HK-2 (cell line): ENCODE data around the gene SLC4A2.

Source experiments
- DNase-seq: peaks from one replicate; pipeline ENCODE4 v3.0.0-alpha.2; 2018; ENCODE audit not compliant: unreplicated experiment

The SLC4A2 gene

DNA sequence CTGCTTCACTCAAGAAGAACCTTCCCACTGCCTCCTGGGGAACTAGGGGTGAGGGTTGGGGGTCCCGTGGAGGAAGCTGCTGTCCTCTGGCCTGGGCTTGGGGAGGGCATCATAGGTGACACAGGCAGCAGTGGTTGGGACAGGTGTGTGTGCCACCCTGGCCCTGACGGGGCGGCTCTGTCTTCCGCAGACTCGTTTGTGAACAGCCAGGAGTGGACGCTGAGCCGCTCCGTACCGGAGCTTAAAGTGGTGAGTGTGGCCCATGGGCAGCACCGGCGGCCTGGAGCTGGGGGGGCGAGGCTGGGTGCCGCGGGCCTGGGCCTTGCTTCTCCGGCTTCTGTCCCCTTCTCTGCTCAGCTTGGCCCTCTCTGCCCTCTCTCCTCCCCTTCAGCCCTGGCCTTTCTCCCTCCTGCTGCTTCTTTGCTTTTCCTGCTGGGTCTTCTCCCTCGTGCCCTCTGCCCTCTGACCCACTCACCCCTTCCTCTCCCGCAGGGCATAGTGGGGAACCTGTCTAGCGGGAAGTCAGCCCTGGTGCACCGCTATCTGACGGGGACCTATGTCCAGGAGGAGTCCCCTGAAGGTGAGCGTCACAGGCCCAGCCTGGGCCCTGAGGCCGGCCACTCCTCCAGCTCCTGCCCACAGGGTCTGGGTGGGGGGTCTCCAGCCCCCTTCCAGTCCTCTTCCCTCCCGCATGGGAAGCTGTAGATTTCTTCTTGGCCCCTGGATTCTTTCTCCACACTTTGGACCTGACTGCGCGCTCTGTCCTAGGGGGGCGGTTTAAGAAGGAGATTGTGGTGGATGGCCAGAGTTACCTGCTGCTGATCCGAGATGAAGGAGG, 57.4 kb downstream of the SLC4A2 start:
- DNase-seq, result no peak

DNA sequence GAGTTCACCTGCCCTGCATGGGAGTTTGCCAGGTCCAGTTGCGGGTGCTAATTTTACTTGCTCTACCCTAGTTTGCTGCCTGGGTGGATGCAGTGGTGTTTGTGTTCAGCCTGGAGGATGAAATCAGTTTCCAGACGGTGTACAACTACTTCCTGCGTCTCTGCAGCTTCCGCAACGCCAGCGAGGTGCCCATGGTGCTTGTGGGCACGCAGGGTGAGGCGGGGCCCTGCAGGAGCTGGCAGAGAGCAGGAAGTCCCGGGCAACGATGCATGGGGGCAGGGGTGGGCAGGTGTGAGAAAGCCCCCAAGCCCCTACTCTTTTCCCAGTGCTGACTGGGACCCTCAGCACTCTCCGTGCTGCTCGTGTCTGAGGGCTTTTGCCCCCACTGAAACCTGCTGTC, 58.2 kb downstream of the SLC4A2 start:
- DNase-seq, result no peak

DNA sequence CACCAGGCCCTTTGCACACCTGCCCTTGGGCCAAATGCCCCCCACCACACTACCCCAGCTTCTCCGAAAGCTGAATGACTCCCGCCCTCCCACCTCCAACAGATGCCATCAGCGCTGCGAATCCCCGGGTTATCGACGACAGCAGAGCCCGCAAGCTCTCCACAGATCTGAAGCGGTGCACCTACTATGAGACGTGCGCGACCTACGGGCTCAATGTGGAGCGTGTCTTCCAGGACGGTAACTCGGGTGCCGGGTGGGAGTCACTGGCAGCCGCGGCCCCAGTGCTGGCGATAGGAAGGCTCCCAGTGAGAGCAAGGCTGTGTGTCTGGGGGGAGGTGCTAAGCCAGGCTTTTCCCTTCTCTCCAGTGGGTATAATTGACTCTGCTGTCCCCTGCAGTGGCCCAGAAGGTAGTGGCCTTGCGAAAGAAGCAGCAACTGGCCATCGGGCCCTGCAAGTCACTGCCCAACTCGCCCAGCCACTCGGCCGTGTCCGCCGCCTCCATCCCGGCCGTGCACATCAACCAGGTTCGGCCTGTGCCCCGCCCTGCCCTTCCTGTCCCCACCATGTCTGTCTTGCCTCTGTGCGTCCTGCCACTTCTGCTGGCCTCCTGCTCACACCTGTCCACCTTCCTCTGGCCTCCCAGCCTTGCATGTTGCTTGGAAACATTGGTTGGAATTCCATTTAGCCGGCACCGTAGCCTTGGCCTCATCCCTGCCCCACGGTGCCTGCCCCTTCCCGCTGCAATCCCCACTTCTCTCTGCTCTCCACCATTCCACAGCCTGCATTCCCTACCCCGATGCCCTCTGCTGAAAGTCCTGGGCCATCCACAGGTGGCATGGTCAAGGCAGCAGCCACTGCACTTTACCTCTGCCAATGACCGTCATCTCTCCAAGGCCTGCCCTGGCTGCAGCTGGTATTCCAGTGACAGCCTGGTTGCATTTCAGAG, 59.0 kb downstream of the SLC4A2 start:
- no peak for DNase-seq

DNA sequence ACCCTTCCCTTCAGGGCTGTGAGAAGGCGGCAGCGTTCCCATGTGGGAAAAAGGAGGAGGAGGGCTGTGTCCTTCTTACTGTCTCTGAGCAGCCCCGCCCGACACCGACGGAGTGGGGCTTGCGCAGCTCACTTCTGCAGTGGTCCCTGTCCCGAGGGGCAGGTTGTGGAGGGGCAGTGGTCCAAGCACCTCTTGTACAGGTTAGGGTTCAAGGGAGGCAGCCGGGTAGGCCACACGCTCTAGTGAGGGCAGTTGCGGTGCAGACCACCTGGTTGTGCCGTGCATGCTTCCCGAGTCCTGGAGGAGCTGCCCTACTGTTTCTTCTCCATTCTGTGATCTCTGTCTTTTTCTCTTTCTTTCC, 59.6 kb downstream of the SLC4A2 start:
- DNase-seq, result no peak

DNA sequence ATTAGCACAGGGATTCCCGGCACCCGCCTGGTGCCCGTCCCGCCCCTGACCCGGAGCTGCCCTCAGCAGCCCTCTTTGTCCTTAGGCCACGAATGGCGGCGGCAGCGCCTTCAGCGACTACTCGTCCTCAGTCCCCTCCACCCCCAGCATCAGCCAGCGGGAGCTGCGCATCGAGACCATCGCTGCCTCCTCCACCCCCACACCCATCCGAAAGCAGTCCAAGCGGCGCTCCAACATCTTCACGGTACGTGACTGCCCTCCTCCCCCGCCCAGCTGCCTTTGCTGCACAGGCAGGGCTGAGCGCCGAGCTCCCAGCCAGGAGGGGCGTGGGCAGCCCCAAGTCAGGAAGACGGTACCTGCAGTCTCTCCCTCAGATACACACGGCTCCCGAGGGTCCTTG, 60.5 kb downstream of the SLC4A2 start:
- DNase-seq, result no peak

DNA sequence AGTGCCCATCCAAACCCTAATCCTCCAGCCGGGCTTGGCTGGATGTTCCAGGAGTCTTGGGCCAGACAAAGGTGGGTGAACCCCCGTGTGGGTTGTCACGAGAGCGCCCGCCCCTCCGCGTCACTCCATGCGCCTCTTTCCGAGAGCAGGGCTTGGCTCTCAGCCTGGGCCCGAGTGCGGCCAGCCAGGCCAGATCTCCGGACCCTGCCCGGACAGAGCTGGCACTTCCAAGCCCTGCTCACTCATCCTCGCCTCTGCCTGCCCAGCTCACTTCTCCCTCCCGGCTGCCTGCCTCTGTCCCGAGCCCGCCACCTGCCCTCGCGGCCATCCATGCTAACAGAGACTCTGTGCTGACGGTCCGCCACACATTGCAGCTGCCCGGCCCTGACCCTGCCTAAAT, 61.5 kb downstream of the SLC4A2 start:
- DNase-seq, result no peak

DNA sequence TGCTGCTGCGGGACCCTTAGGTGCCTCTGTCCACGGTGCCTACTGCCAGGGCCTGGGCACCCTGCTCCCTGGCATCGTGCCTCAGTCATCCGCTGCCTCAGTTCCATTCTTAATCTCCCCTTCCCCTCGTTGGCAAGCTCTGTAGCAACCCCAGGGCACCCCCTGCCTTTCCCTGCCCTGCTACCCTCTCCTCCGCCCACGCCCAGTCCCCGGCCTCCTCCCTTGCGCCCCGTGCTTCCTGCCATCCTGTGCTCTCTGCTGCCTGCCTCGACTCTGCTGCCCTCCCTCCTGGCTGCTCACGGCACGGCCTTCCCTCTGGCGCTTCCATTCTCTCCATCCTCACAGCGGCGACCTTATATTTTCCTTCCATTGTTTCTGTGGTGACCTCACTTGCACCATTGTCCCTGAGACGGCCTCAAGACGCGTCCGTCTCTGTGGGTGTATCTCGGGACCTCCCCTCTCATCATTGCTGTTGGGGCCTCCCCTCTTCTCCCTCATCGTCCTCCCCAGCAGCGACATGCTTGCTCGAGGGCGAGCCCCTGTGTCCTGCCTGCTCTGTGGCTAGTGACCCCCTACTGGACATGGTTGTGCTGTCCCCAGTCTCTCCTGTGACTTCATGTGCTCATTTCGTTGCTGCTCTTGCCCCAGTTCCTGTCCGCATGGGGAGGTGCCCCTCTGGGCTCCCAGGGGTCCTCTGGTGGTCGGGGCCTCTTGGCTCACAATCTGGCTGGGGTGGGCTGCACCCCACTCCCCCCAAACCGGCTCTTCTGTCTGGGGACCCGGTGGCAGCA, 62.2 kb downstream of the SLC4A2 start:
- no peak for DNase-seq

DNA sequence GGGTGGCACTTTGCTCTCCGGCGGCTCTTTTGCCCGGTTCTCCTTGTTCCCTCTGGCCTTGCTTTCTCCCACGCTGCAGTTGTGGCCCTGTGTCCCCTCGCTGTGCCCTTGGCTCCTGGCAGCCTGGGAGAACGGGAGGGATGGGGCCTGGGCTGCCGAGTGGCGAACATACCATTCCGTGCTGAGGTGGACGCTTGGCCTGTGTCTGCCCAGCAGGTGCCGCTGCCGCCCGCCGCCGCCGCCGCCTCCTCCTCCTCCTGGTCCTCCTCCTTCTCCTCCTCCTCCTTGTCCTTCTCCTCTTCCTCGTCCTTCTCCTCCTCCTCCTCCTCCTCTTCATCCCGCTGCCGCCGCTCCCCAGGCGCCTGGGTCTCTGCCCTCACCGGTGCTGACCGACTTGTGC, 62.9 kb downstream of the SLC4A2 start:
- no peak for DNase-seq

DNA sequence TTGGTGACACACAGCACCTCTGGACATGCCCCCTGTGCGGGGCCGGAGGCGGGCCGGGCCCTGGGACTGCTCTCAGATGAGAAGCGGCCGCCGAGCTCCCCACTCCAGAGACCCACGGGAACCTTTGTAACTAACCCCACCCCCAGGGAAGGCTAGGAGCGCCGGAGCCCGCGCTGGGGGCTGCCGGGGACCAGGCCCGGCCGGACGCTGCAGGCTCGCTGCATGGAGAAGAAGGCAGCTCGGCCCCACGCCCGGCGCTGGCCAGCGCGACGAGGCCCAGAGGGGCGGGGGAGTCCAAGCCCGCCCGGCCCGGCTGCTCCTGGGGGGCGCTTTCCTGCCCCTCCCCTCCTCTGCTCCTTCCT, 63.4 kb downstream of the SLC4A2 start:
- DNase-seq, result no peak

DNA sequence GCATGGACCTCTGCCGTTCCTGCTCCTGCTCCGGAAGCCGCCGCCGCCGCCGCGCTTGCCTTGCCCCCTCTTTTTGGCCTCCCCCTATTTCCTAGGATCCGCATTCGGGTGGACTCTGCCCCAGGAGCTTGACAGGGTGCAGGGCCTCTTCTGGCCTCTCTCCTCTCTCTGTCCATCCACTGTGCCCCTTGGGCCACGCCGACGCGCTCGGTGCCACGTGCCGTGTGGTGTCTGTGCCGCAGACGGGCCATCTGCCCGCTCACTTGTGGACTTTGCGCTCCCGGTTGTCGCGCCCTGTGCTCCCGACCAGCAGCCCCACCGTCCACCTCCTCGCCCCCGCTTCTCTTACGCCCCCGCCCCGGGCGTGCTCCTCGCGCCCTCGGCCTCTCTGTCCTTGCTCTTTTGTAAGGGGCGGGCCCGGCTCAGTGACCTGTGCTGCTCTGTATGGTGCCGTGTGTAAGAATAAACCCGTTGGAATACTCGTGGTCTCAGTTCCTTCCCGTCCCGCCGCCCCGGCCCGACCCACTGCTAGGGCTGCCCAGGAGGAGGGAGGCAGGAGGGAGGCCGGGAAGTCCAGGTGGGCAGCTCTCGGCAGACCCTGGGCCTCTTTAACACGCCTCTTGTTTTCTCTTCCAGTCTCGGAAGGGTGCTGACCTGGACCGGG, 63.9 kb downstream of the SLC4A2 start:
- no peak for DNase-seq

DNA sequence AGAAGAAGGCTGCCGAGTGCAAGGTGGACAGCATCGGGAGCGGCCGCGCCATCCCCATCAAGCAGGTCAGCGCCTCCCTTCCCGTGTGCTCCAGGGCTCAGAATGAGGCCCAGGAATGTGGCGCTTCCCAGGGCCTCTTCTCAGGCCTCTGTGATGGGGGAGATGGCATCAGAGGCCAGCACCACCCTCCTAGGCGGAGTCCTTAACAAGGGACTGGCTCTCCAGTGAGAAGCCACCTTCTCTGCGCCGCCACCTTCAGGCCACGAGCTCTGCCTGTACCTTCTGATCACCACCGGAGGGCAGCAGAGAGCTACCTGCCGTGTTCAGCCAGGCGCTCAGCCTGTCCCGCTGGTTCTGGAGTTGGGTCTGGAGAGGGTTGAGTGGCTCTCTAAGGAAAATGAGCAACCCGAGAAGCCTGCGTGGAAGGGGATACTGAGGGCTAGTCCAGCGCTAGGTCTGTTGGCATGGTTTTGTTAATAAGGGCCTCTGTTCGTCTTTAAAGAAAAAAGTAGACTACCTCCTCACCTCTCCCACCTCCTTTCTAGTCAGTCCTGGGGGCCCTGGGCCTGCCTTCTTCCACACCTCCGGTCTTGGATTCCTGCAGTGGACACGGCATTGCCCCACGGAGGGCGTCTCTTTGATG, 64.6 kb downstream of the SLC4A2 start:
- DNase-seq, result peak; percentile 91

DNA sequence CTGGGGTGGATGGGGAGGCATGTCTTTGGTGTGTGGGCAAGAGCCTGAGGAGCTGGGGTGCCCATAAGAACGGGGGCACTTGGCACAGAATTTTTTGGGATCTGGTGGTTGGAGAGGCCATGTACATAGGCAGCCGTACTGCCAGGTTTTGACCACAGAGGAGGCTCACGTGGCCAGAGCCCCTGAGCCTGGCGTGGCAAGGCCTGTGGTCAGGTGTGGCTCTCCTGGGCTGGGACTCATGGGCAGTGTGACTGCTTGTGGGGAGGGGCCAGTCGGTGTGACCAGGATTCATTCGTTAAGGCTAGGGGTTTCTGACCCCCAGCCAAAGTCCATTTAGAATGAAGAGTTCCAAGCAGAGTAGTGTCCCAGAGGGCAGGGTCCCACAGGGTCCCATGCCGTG, 65.1 kb downstream of the SLC4A2 start:
- DNase-seq, result no peak

DNA sequence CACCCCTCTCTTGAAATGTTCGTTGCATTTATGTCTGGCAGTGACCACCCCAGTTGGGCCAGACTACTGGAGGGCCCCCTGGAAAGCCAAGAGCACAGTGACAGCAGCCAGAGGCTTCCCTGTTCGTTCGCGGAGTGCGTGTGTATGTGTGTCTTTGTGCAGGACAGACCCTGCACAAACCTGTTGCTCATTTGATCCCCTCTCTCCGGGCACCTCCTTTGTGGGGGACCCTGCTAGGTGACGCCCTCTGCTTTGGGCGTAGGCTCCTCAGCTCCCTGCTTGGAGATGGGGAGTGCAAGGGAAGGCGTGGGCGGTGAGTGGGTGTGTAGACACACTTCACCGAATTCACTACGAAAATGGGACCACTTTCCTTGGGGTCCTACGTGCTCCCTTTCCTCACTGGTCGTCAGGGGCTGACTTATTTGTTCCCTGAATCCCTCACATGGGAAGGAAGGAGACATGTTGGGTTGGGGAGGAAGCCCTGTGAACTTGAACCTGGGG, 65.6 kb downstream of the SLC4A2 start:
- no peak for DNase-seq

DNA sequence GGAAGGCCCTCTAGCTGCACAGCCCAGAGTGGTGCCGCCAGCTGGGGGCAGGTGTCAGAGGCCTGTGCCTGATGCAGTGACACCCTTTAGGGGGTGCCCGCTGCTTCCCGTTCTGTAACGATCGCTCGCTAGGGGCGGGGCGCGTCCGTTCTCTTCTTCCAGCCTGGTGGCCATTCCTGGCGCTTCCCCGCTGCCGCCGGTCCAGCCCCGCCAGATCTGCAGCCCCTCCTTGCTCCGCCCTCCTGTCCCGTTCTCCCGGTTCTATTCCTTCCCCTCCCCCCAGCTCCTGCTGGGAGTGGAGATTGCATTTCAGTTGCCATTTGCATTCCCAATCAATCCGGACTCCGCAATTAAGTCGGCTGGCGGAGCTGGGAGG, 66.1 kb downstream of the SLC4A2 start:
- no peak for DNase-seq

DNA sequence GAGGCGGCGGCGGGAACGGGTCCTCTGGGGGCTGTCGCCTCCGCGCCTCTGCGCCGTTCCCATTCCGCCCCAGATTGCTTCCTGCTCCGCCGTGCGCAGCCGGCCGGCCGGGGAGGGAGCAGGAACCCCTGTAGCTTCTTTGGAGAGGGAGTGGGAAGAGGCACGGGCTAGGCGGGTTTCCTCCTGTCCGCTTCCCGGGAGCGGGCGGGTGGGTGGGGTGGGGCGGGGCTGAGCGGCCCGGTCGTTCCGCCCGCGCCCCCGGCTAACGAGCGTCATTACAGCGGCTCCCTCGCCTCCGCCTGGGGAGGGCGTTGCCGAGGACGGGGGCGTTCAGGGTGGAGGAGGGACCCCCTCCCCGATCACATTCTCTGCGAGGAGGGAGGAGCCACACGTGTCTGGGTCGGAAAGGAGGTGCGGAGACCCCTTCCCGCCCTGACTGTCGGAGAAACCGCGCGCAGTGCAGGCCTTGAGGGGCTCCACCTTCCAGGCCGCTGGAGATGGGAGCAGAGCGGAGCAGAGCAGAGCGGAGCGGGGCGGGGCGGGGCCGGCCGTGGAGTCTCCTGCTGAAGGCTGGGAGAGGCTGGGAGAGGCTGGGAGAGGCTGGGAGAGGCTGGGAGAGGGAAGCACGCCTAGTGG, 66.6 kb downstream of the SLC4A2 start:
- no peak for DNase-seq
